K562 (cell line): ENCODE measurements around the gene CTPS1. TPM values are rescaled to one million over a fixed set of nuclear protein-coding genes. Genes with fewer than 3 reads are reported as not detected.

ENCODE experiments used
- BRD9 ChIP-seq: fragments of 450-650 bp; IDR thresholded peaks from 2 replicates; pipeline ENCODE4 v1.6.1; 2018; ENCODE audit warnings: low read depth; ENCODE audit not compliant: partially characterized antibody
- FOXJ2 ChIP-seq: fragments of 200-800 bp; sonication (Bioruptor generic); IDR thresholded peaks from 2 replicates; pipeline ENCODE4 v1.6.1; 2016; ENCODE audit warnings: missing genetic modification characterization, missing compliant biosample characterization
- HMG20A ChIP-seq: fragments of 450-650 bp; formaldehyde crosslinking; conservative IDR thresholded peaks from 2 replicates; pipeline ENCODE4 v1.4.0; 2020; ENCODE audit warnings: mild to moderate bottlenecking, mixed read lengths
- HNRNPUL1 ChIP-seq: fragments of 200-400 bp; formaldehyde crosslinking; IDR thresholded peaks from 2 replicates; pipeline ENCODE4 v1.6.1; 2017; ENCODE audit warnings: low read length
- IFI16 ChIP-seq: fragments of 250-450 bp; sonication (Bioruptor Pico); IDR thresholded peaks from 2 replicates; pipeline ENCODE4 v2.1.2; 2022; ENCODE audit warnings: mild to moderate bottlenecking, inconsistent platforms
- L3MBTL2 ChIP-seq: fragments of 450-650 bp; IDR thresholded peaks from 2 replicates; pipeline ENCODE4 v1.6.1; 2016; ENCODE audit warnings: mild to moderate bottlenecking, moderate library complexity
- MCM7 ChIP-seq, 2 experiments: fragments of 450-650 bp; IDR thresholded peaks; 2 replicates each; pipeline ENCODE4 v1.6.1; 2016 to 2018
- NR2C2 ChIP-seq, 2 experiments: fragments of 200-800 bp in 1 of 2; sonication (Bioruptor generic) in 1 of 2; sonication (generic) in 1 of 2; formaldehyde crosslinking in 1 of 2; IDR thresholded peaks; 2 replicates each; pipeline versions ENCODE4 v1.6.1 to v1.8.0; 2016 to 2022; ENCODE audit warnings: mild to moderate bottlenecking in 1 of 2, missing compliant biosample characterization in 1 of 2, missing genetic modification characterization in 1 of 2, missing genetic modification reagents in 1 of 2
- POLR2AphosphoS5 ChIP-seq: IDR thresholded peaks from 2 replicates; pipeline ENCODE4 v1.6.1; 2011; ENCODE audit warnings: mild to moderate bottlenecking, low read depth, low read length, moderate library complexity; ENCODE audit not compliant: control insufficient read depth, insufficient read depth
- PTTG1 ChIP-seq: fragments of 450-650 bp; IDR thresholded peaks from 2 replicates; pipeline ENCODE4 v1.6.1; 2016; ENCODE audit warnings: low read depth, mild to moderate bottlenecking, missing genetic modification characterization, missing compliant biosample characterization
- RBM25 ChIP-seq: fragments of 200-400 bp; formaldehyde crosslinking; IDR thresholded peaks from 2 replicates; pipeline ENCODE4 v1.6.1; 2018; ENCODE audit warnings: low read length, low read depth, moderate library complexity; ENCODE audit not compliant: severe bottlenecking
- RCOR1 ChIP-seq, 2 experiments: IDR thresholded peaks; 2 replicates each; pipeline ENCODE4 v1.6.1; 2012; ENCODE audit warnings: low read depth in 2 of 2, low read length in 2 of 2, borderline replicate concordance in 1 of 2, improper control_type of control experiment in 1 of 2
- SIX5 ChIP-seq, 2 experiments: IDR thresholded peaks; 2 replicates each; pipeline ENCODE4 v1.6.1; 2011; ENCODE audit warnings: low read length in 2 of 2, borderline replicate concordance in 1 of 2, low read depth in 1 of 2, mild to moderate bottlenecking in 1 of 2, moderate library complexity in 1 of 2; ENCODE audit not compliant: insufficient read depth in 1 of 2
- TAF15 ChIP-seq: fragments of 200-400 bp; formaldehyde crosslinking; IDR thresholded peaks from 2 replicates; pipeline ENCODE4 v1.6.1; 2017; ENCODE audit warnings: mild to moderate bottlenecking, low read depth, low read length, moderate library complexity
- TAF7 ChIP-seq: fragments of 450-650 bp; IDR thresholded peaks from 2 replicates; pipeline ENCODE4 v1.6.1; 2016; ENCODE audit warnings: missing genetic modification characterization, missing compliant biosample characterization
- ZNF239 ChIP-seq: fragments of 250-450 bp; sonication (Bioruptor Pico); IDR thresholded peaks from 2 replicates; pipeline ENCODE4 v1.4.0; 2020; ENCODE audit warnings: mild to moderate bottlenecking
- ZNF444 ChIP-seq: fragments of 250-450 bp; sonication (Bioruptor Pico); IDR thresholded peaks from 2 replicates; pipeline ENCODE4 v1.4.0; 2020; ENCODE audit warnings: mild to moderate bottlenecking, moderate library complexity
- ZNF445 ChIP-seq: fragments of 250-450 bp; sonication (Bioruptor Pico); IDR thresholded peaks from 2 replicates; pipeline ENCODE4 v1.4.0; 2020; ENCODE audit warnings: low read depth, mild to moderate bottlenecking, moderate library complexity
- polyA plus RNA-seq, 8 experiments: library from polyadenylated mRNA; depleted of rRNA in 4 of 8; stranded (reverse) in 5 of 8; unstranded in 3 of 8; fragments of >200 nt; fragmentation: Nextera tagmentation in 2 of 8; fragmentation: Illumina TruSeq in 1 of 8; extraction: Ambion mirVana in 2 of 8; extraction: Trizol in 1 of 8; gene quantifications; 2 replicates each; pipeline versions ENCODE4 v1.2.1 to v1.2.3, GENCODE V29; 2011 to 2014; ENCODE audit warnings: inconsistent platforms in 1 of 8, missing spikeins in 1 of 8
- total RNA-seq, 7 experiments: library from RNA; depleted of rRNA in 6 of 7; stranded (reverse); fragments of >200 nt in 6 of 7; fragmentation: Illumina TruSeq in 2 of 7; extraction: Trizol in 2 of 7; gene quantifications; 2 replicates each; pipeline versions ENCODE4 v1.2.1 to v1.2.3, GENCODE V29; 2011 to 2021; ENCODE audit warnings: low replicate concordance in 1 of 7
- TF ChIP-seq, protein P1 (sequence below): fragments of 150-350 bp; conservative IDR thresholded peaks from 2 replicates; pipeline ENCODE4 v1.6.1; 2014; ENCODE audit warnings: low read length
- TF ChIP-seq, protein P2 (sequence below): sonication (generic); formaldehyde crosslinking; IDR thresholded peaks from 2 replicates; pipeline ENCODE4 v1.8.0; 2022; ENCODE audit warnings: missing genetic modification reagents, mild to moderate bottlenecking, borderline replicate concordance
- TF ChIP-seq, protein P3 (sequence below), 2 experiments: fragments of 450-650 bp in 1 of 2; IDR thresholded peaks; 2 replicates each; pipeline ENCODE4 v1.6.1; 2011 to 2017; ENCODE audit warnings: low read depth in 2 of 2, antibody characterized with exemption in 1 of 2, borderline replicate concordance in 1 of 2, low read length in 1 of 2, mild to moderate bottlenecking in 1 of 2, mixed read lengths in 1 of 2; ENCODE audit not compliant: control insufficient read depth in 1 of 2

The CTPS1 gene
- total and polyA plus RNA-seq, 9 of the 15 experiments (the other 6 are each of a cell fraction or from before 2014, with no cell fraction given): 44.4 to 164 (median 87.7) TPM

DNA sequence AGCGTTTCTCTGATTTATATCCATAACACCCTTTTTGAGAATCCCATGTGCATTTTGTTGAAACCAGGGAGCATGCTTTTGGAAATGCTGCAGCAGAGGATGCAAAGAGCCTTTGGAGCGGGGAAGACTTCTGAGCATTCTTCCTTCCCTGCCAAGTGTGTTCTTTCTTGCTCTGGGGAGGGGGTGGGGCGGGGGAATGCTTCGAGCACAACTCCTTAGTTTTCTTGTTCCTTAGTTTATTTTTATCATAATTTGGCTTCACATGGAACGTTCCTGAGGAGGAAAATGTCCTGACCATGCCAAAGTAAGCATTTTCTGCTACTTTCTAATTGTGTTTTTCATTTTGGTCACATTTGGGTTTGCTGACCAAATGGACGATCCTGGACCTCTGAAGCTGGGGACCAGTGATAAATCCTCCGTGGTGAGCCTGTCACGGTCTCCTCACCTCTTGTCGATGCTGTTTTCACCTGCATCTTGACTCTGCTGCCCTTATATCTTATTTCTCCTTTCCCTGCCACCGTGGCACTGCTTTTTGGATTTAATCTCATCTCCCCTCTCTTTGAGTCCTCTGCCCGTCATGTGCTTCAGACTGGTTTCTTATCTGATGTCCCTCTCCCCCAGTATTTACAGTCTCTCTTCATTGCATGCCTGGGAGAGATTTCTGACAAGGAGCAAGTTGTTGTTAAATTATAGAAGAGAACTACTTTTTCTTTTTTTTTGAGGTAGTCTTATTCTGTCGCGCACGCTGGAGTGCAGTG is 2.4 kb downstream of the CTPS1 start (continued):
- no peak for TF ChIP-seq POLR2AphosphoS5
- no peak for TF ChIP-seq HMG20A
- TF ChIP-seq L3MBTL2: peak; percentile 48; the same call in 1 of the 2 replicates
- no peak for TF ChIP-seq TAF15
- no peak for TF ChIP-seq FOXJ2 (tag)
- no peak for TF ChIP-seq HNRNPUL1
- TF ChIP-seq, protein P1, sequence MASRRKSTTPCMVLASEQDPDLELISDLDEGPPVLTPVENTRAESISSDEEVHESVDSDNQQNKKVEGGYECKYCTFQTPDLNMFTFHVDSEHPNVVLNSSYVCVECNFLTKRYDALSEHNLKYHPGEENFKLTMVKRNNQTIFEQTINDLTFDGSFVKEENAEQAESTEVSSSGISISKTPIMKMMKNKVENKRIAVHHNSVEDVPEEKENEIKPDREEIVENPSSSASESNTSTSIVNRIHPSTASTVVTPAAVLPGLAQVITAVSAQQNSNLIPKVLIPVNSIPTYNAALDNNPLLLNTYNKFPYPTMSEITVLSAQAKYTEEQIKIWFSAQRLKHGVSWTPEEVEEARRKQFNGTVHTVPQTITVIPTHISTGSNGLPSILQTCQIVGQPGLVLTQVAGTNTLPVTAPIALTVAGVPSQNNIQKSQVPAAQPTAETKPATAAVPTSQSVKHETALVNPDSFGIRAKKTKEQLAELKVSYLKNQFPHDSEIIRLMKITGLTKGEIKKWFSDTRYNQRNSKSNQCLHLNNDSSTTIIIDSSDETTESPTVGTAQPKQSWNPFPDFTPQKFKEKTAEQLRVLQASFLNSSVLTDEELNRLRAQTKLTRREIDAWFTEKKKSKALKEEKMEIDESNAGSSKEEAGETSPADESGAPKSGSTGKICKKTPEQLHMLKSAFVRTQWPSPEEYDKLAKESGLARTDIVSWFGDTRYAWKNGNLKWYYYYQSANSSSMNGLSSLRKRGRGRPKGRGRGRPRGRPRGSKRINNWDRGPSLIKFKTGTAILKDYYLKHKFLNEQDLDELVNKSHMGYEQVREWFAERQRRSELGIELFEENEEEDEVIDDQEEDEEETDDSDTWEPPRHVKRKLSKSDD: no peak
- TF ChIP-seq SIX5 (IDR thresholded peaks at IDR 0.05; ENCODE audit: borderline replicate concordance in 1 of 2, insufficient read depth in 1 of 2, low read depth in 1 of 2, low read length in 2 of 2): no peak
- no peak for TF ChIP-seq NR2C2 (CRISPR knock-in tag; IDR thresholded peaks at IDR 0.05)
- no peak for TF ChIP-seq NR2C2 (tag; IDR thresholded peaks at IDR 0.05)
- peak in 1 of 2 experiments; percentile 79; a peak in 1 of 4 replicates for TF ChIP-seq RCOR1 (IDR thresholded peaks at IDR 0.05; ENCODE audit: borderline replicate concordance in 1 of 2, low read depth in 2 of 2, low read length in 2 of 2)
- TF ChIP-seq RBM25: no peak
- no peak for TF ChIP-seq ZNF239 (CRISPR knock-in tag)
- TF ChIP-seq ZNF444 (CRISPR knock-in tag): no peak
- no peak for TF ChIP-seq BRD9
- TF ChIP-seq, protein P2, sequence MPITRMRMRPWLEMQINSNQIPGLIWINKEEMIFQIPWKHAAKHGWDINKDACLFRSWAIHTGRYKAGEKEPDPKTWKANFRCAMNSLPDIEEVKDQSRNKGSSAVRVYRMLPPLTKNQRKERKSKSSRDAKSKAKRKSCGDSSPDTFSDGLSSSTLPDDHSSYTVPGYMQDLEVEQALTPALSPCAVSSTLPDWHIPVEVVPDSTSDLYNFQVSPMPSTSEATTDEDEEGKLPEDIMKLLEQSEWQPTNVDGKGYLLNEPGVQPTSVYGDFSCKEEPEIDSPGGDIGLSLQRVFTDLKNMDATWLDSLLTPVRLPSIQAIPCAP: no peak
- TF ChIP-seq, protein P3, sequence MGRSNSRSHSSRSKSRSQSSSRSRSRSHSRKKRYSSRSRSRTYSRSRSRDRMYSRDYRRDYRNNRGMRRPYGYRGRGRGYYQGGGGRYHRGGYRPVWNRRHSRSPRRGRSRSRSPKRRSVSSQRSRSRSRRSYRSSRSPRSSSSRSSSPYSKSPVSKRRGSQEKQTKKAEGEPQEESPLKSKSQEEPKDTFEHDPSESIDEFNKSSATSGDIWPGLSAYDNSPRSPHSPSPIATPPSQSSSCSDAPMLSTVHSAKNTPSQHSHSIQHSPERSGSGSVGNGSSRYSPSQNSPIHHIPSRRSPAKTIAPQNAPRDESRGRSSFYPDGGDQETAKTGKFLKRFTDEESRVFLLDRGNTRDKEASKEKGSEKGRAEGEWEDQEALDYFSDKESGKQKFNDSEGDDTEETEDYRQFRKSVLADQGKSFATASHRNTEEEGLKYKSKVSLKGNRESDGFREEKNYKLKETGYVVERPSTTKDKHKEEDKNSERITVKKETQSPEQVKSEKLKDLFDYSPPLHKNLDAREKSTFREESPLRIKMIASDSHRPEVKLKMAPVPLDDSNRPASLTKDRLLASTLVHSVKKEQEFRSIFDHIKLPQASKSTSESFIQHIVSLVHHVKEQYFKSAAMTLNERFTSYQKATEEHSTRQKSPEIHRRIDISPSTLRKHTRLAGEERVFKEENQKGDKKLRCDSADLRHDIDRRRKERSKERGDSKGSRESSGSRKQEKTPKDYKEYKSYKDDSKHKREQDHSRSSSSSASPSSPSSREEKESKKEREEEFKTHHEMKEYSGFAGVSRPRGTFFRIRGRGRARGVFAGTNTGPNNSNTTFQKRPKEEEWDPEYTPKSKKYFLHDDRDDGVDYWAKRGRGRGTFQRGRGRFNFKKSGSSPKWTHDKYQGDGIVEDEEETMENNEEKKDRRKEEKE (IDR thresholded peaks at IDR 0.05; ENCODE audit: borderline replicate concordance in 1 of 2, control insufficient read depth in 1 of 2, low read depth in 2 of 2, low read length in 1 of 2): no peak
- TF ChIP-seq IFI16: no peak
- no peak for TF ChIP-seq TAF7
- no peak for TF ChIP-seq MCM7 (IDR thresholded peaks at IDR 0.05)
- no peak for TF ChIP-seq ZNF445 (CRISPR knock-in tag)
- TF ChIP-seq PTTG1 (tag): no peak
